GM21786 (cell line): ENCODE results near the gene SYP.
"Not testable (repeated sequence)": the region's sequence is repeated elsewhere in the genome, so short reads cannot be mapped to it uniquely, and the experiment has no call there.

Experiments
- ATAC-seq: cut with Tn5 transposase; IDR thresholded peaks from one replicate; pipeline ENCODE4 v1.9.1; 2021; ENCODE audit not compliant: unreplicated experiment

The SYP gene

DNA sequence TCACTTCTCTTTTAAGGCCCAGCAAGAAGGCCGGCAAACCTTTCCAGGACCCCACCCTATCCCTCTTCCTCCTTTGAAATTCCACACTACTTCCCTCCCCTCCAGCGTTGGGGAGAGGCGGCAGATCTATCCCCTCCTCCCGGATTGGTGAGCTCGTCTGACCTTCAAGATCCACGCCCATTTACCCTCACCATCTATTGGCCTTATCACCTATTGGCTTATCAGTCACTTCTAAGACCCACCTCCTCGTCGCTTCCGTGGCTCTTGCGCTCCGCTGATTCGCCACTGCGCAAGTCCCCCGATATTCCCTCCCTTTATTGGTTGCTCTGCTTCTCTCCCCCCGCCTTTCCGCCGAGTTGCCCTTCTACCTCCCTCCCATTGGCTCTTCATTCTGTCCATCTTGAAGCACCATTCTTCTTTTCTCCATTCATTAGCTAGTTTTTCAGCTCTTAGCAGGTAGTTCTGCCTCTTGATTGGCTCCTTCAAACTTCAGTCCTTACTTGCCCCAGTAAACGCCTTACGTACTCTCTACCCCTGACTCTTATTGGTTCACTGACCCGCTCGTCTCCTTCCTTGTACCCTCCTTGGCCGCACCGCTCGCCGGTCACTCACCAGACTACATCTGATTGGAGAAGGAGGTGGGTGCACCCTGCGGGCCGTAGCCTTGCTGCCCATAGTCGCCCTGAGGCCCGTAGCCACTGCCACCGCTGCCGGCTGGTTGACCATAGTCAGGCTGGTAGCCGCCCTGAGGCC lies 9.0 kb downstream of the SYP start:
- peak; percentile 87 for ATAC-seq

DNA sequence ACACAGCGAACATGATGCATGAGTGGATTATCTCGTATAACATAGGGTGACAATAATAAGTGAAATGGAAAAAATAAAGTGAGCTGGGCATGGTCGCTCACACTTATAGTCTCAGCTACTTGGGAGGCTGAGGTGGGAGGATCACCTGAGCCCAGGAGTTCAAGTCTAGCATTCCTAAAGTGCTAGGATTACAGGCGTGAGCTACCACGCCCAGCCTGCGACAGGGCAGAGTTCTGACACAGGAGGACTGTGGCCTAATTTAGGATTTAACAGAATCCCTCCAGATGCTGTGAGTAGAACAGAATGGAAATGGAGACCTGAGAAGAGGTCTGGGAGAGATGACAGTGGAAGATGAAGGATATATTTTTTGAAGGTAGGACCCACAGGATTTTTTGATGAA lies 10.4 kb downstream of the SYP start:
- ATAC-seq: no peak

GRCh38 chrX:49188468-49189076 lies 11.4 kb downstream of the SYP start:
- no peak for ATAC-seq

DNA sequence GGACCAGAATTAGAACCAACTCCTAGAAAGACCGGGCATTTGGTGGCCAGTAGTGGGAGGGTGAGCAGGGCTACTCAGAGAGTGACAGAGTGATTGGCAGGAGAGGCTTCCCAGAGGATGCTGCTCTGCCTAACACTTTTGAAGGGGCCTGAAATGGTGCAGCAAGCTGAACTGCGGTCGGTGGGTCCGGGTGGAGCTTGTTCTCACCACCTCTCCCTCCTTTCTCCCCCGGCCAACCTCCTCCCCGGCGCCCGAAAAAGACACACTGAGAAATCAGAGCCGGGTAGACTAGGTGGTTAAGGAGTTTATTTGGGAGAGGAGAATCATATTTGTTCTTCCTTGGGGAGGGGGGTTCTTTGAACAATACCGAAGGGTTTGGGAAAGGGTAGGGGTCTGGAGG lies 12.5 kb downstream of the SYP start:
- ATAC-seq: no peak

- ATAC-seq: no peak
Observed at GRCh38 chrX:49187028-49187394, 13.0 kb downstream of the SYP start.

DNA sequence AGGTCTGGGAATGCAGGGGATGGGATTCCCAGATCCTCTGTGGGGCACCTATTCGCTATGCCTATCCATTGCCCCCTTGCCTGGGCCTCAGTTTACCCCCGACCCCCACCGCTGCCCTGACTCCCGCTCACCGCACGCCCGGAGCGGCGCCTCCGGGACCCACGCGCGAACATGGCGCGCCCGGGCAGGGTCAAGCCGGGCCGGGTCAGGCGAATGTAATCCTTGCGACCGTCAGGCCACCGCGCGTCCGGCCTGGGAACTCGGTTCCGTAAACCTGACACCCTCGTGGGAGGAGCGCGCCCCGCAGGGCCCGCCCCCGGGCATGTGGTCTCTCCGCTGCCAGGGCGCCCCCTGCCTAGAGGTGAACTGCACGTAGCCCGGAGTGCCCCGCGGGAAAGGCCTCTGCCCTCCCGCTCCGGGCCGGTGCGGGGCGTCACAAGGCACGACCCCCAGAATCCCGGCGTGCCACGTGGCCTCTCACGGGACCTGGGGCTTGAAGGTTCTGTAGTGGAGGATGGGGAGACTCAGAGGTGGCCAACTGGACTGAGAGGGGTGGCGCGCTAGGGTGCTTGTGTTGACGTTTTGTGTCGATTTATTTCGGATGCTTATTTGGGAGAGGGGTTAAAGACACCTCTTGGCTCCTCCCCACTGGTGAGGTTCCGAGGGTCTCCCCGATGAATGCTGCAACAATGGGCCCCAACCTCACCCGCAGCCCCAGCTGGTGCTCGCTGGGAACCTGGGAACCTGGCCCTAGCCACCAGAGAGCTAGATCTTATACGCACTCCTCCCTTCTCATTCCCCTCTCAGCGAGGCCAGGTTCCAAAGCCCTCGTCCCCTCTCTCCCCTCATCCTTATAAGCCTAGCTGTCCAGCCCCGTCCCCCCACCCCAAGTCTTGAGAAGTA lies 13.6 kb downstream of the SYP start, which contains the start of gene PRICKLE3:
TSS of gene PRICKLE3 (minus strand) at position 249 of the 903 bp plus-strand sequence. CDS start at position 173, 76 bp downstream.
- ATAC-seq: no peak

GRCh38 chrX:49184294-49185281 lies 15.4 kb downstream of the SYP start:
- no peak for ATAC-seq

DNA sequence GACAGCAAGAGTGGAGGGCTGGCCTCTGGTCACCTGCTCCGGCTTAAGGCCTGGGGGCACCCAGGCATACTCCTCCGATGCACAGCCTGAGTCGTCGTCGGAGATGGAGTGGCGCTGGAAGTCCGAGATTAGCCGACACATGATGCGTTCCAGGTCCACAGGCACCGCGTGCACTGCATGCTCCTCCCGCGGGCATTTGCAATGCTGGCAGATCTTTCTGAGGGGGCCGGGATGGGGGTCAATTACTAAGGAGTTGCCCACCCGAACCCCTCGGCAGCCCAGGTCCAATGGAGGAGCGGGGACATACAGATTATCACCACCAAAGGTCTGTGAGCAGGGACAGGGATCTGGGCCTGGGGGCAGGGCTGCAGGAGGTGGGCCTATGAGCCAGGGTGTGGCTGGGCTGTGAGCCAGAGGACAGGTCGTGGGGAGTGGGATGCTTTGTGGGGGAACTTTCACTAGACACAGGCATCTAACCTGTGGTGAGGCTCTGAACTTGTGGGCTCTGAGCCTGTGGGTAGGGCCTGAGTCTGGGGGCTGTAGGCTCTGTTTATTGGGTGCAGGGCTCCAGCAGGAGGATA lies 16.2 kb downstream of the SYP start:
- ATAC-seq: no peak

- no peak for ATAC-seq
Observed at GRCh38 chrX:49179358-49179757, 20.6 kb downstream of the SYP start.

DNA sequence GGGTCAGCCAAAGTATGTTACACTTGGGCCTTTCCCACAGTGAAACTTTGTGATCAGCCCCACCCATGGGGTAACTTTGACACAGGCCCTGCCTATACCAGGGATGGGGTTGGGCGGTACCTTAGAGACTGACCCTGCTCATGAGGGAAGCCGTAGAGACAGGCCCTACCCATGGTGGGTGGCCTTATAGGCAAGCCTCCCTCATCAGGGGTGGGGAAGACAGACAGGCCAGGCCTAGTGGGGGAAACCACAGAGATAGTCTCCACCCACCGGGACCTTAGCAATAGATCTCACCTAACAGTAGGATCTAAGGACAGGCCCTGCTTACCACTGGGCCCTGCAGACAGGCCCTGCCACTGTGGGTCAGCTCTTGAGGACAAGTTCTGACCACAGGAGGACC lies 21.5 kb downstream of the SYP start:
- ATAC-seq: no peak

DNA sequence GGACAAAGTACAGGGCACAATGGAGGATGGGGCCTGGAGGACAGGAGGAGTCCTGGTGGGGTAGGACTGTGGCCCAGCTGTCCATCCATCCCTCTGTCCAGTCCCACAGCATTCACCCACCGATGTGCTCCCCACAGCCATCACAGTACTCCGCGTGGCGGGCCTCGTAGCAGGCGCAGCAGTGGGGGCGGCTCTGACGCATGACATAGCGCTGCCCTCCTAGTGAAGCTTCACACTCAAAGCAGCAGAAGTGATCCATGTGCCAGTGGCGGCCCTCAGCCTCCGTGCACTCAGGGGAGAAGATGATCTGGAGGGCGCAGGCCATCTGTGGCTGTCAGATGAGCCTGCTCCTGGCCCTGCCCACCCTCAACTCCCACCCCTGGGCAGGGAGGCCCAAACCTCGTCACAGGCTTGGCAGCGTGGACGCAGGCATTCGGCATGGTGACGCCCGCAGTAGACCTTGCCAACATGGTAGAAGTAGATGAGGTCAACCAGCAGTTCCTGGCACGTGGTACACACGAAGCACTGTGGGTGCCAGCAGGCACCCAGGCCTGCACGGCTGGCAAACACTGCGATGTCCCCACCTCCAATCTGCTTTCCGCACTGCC lies 22.0 kb downstream of the SYP start:
- ATAC-seq: no peak

GRCh38 chrX:49177338-49177833 lies 22.6 kb downstream of the SYP start:
- no peak for ATAC-seq

DNA sequence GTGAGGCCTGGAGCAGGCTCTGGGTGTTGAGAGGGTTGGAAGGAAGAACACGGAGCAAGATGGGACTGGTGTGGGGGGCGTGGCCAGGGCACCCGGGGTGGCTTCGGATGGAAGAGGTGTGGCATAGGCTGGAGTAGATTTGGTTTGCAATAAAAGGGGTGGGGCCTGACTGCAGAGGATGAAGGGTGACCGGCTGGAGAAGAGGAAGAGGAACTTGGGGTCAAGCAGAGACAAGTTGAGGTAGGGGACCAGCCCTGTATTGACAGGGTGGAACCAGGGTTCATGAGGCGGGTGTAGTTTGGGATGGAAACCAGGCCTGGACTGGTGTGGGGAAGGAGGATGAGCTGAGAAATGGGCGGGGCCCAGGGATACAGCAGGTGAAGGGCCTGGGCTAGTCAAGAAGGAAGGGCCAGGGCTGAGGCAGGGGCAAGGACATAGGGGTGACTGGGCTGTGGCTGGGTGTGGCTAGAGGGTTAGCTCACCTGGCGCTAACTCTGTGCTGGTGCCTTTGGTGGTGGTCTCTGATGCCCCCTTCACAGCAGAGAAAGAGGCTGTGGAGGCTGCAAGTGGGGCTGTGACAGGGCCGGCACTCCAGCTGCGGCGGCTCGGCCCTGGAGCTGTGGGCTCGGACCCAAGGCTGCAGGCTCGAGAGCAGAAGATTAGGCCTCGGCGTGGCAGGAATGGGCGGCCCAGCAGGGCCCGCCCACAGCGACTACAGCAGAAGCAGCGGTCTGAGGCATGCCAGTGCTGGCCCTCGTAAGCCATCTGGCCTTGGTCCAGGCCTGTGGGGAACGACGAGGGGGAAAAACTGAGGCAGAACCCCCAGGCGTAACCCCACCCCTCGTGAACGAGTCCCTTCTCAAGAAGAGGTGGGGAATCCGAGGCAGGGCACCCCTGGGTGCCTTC lies 23.3 kb downstream of the SYP start:
- ATAC-seq: no peak

DNA sequence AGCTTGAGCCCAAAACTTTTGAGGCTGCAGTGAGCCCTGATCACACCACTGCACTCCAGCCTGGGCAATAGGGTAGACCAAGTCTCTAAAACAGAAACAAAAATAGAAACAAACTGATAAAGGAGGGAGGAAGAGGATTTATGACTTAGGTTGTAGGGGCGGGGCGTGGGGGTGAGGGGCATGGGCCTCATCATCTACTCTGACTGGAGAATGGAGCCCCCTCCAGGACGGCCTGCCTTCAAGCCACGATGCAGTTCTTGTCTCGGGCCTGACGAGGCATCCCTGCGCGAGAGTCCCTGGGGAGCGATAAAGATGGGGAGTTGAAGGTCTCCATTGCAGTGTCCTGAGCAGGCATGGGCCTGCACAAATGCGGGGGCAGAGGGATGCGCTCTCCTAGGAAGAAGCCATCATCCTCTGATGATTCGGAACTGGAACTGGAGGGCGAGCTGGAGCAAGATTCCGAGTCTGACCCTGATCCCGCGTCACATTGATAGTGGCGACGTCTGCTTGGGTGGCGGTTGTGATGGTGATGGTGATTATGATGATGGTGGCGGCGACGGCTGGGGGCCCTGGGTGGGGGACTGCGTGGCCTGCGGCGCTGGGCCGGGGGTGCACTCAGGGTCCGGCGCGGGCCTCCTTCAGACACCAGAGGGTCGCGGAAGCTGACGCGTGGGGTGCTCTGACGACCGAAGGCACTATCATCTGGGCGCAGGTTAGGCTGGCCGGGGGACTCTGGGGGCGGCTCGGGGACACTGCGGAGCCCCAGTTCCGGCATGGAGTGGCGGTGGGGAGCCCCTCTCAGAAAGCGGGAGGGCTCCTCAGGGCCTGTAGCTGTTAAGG lies 24.3 kb downstream of the SYP start:
- no peak for ATAC-seq

- ATAC-seq: no peak
Observed at GRCh38 chrX:49174723-49175122, 25.3 kb downstream of the SYP start.

GRCh38 chrX:49173544-49173943 lies 26.4 kb downstream of the SYP start:
- not testable (repeated sequence) for ATAC-seq

DNA sequence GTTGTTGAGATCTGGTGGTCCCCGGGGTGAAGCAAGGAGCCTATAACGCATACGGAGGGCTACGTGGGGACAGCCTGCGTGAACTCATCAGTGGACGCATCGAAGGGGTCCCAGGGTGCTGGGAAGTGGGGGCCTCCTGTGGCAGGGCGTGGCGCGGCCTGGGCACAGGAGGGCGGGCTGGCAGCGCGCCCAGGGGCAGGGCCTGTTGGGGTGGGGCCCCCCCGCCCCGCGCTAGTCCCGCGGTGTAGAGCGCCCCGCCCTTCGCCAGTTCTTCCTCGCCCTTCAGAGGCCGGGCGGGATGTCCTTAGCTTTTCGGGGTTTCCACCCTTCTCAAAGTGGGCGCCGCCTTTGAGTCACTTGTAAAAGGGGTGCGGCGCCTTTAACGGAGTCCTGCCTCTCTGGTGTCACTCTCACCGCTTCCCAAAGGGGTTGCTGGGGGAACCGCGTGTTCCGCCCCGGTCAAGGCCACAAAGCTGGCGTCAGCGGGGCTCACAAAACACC lies 27.7 kb downstream of the SYP start:
- peak; percentile 66 for ATAC-seq
